Testis (tissue), 2 donors: ENCODE measurements around the gene IRGQ.

Source experiments
- CTCF ChIP-seq, 3 experiments: fragments of 450-650 bp in 2 of 3; fragments of 200-600 bp in 1 of 3; sonication (generic) in 1 of 3; IDR thresholded peaks; one replicate each; pipeline ENCODE4 v1.5.1; 2016 to 2019; ENCODE audit warnings: antibody characterized with exemption in 3 of 3, mild to moderate bottlenecking in 2 of 3, moderate library complexity in 1 of 3
- POLR2A ChIP-seq: fragments of 450-650 bp; IDR thresholded peaks from one replicate; pipeline ENCODE4 v1.6.1; 2017; ENCODE audit warnings: antibody characterized with exemption, mild to moderate bottlenecking, moderate library complexity

GRCh38 chr19:43589678-43590077 lies 6.3 kb downstream of the IRGQ start:
- TF ChIP-seq CTCF (IDR thresholded peaks at IDR 0.05) (no peak), POLR2A (no peak)
